ENCODE measurements around the gene MED16. TPM values are rescaled to one million over a fixed set of nuclear protein-coding genes. Genes with fewer than 3 reads are reported as not detected.
A peak's percentile ranks its signal among the peaks of the same experiment; 100 is the strongest.

MED16 gene
- total and polyA plus RNA-seq, 8 donors: 16.7 to 126 (median 74.0) TPM

DNA sequence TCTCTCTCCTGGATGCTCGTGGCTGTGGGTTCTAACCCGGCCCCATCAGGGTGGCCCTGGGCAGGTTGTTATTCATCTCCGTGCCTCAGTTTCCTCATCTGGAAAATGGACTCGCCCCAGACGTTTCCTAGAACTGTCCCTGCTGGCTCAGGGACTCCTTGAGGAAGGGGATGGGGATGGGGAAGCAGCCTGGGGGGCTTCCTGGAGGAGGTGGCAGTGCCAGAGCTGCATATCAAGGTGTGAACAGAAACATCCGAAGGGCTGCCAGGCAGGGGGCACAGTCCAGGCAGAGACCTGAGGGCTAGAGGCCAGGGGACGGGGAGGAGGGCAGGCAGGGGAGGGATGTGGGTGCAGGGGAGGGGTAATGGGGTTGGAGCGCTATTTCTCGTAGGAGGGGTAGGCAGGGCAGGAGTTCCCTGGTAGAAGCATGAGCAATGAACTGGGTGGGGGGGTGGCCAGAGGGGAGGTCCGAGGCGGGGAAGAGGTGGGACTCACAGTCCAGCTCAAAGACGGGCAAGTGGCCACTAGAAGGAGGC is 44.5 kb downstream of the MED16 start:
- intact Hi-C loops (cut with DNase I; ENCODE audit: low total_unique reads): no loop called here
- peak overlapping the region in 1 of 5 donors; percentile 71 for H3K27ac ChIP-seq

DNA sequence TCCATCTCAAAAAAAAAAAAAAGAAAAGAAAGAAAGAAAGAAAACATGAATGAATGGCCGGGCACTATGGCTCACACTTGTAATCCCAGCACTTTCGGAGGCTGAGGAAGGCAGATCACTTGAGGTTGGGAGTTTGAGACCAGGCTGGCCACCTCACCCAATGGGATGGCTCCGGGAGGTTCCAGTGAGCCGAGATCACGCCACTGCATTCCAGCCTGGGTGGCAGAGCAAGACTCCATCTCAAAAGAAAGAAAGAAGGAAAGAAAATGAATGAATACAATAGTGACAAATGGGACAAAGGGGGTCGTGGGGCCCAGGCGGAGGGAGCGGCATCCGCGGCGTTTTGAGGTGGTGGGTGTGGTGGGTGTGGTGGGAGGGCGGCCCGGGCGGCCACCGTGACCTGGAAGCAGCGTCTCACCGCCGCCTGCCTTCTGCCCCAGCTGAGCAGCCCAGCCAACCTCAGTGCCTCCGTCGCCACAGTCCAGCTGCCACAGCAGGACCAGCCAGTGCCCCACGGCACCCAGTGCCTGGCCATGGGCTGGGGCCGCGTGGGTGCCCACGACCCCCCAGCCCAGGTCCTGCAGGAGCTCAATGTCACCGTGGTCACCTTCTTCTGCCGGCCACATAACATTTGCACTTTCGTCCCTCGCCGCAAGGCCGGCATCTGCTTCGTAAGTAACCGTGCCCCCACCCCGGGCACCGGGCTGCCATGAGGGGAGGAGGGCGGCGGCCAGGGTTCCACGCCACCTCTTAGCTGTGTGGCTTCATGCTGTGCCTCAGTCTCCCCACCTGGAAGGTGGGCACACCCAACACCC is 47.1 kb downstream of the MED16 start:
- DNase-seq: no peak
- WGBS, 5 donors: 43 to 58% (median 55%) methylated on average over 31 to 37 of the region's 37 CpGs
- no peaks in the 10 kb centered on the region for H3K9me3 ChIP-seq
- intact Hi-C loops (cut with DNase I; ENCODE audit: low total_unique reads): no loop called here
- no peaks in the 10 kb centered on the region for H3K36me3 ChIP-seq
- peaks cover 5 to 83% (median 54%) of the 10 kb centered on the region in 3 donors for H3K27me3 ChIP-seq
- TF ChIP-seq, protein P1, sequence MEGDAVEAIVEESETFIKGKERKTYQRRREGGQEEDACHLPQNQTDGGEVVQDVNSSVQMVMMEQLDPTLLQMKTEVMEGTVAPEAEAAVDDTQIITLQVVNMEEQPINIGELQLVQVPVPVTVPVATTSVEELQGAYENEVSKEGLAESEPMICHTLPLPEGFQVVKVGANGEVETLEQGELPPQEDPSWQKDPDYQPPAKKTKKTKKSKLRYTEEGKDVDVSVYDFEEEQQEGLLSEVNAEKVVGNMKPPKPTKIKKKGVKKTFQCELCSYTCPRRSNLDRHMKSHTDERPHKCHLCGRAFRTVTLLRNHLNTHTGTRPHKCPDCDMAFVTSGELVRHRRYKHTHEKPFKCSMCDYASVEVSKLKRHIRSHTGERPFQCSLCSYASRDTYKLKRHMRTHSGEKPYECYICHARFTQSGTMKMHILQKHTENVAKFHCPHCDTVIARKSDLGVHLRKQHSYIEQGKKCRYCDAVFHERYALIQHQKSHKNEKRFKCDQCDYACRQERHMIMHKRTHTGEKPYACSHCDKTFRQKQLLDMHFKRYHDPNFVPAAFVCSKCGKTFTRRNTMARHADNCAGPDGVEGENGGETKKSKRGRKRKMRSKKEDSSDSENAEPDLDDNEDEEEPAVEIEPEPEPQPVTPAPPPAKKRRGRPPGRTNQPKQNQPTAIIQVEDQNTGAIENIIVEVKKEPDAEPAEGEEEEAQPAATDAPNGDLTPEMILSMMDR (IDR thresholded peaks at IDR 0.05): no peak
- TF ChIP-seq POLR2AphosphoS5 (IDR thresholded peaks at IDR 0.05) (no peak), EP300 (IDR thresholded peaks at IDR 0.05) (no peak), POLR2A (IDR thresholded peaks at IDR 0.05) (no peak)
- H3K4me1 ChIP-seq: peaks cover 19 to 41% (median 27%) of the 10 kb centered on the region in 4 donors
- no peak overlapping the region for H3K4me3 ChIP-seq
- H3K27ac ChIP-seq: no peak overlapping the region

More for the DNA sequence above, 44.5 kb downstream of the MED16 start:
- TF ChIP-seq EP300 (IDR thresholded peaks at IDR 0.05) (no peak), POLR2AphosphoS5 (IDR thresholded peaks at IDR 0.05) (no peak), POLR2A (IDR thresholded peaks at IDR 0.05) (no peak)
- no peaks in the 10 kb centered on the region for H3K9me3 ChIP-seq
- no peaks in the 10 kb centered on the region for H3K36me3 ChIP-seq
- DNase-seq: no peak
- H3K27me3 ChIP-seq: peaks cover 13 to 86% (median 56%) of the 10 kb centered on the region in 3 donors
- no peak overlapping the region for H3K4me3 ChIP-seq
- WGBS, 5 donors: 35 to 40% (median 38%) methylated on average over 8 to 12 of the region's 12 CpGs
- peaks cover 19 to 52% (median 36%) of the 10 kb centered on the region in 4 donors for H3K4me1 ChIP-seq

DNA sequence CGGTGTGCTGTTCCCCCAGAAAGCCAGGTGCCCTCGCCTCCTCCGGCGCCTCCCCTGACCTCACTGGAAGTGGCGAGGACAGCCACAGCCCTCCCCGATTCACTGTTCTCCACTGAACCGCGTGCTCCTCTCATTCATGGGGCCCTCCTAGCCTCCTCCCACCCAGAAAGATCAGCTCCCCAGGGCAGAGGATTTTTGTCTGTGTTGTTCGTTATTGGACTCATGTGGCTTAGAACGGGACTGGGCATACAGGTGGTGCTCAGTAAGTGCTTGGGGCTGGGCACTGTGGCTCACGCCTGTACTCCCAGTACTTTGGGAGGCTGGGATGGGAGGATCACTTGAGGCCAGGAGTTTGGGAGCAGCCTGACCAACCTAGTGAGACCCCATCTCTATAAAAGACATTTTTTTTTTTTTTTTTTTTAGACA is 48.4 kb downstream of the MED16 start:
- no peaks in the 10 kb centered on the region for H3K9me3 ChIP-seq
- no peaks in the 10 kb centered on the region for H3K36me3 ChIP-seq
- TF ChIP-seq, protein P1 (IDR thresholded peaks at IDR 0.05): no peak
- TF ChIP-seq POLR2A (IDR thresholded peaks at IDR 0.05): no peak
- TF ChIP-seq EP300 (IDR thresholded peaks at IDR 0.05): no peak
- TF ChIP-seq POLR2AphosphoS5 (IDR thresholded peaks at IDR 0.05): no peak
- no peak overlapping the region for H3K4me3 ChIP-seq
- WGBS, 5 donors: 21 to 31% (median 26%) methylated on average over 5 to 11 of the region's 11 CpGs
- H3K27me3 ChIP-seq: peaks cover 5 to 96% (median 58%) of the 10 kb centered on the region in 3 donors
- peaks cover 10 to 35% (median 18%) of the 10 kb centered on the region in 4 donors for H3K4me1 ChIP-seq
- H3K27ac ChIP-seq: no peak overlapping the region
- intact Hi-C loops (cut with DNase I; ENCODE audit: low total_unique reads): no loop called here
- no peak for DNase-seq

DNA sequence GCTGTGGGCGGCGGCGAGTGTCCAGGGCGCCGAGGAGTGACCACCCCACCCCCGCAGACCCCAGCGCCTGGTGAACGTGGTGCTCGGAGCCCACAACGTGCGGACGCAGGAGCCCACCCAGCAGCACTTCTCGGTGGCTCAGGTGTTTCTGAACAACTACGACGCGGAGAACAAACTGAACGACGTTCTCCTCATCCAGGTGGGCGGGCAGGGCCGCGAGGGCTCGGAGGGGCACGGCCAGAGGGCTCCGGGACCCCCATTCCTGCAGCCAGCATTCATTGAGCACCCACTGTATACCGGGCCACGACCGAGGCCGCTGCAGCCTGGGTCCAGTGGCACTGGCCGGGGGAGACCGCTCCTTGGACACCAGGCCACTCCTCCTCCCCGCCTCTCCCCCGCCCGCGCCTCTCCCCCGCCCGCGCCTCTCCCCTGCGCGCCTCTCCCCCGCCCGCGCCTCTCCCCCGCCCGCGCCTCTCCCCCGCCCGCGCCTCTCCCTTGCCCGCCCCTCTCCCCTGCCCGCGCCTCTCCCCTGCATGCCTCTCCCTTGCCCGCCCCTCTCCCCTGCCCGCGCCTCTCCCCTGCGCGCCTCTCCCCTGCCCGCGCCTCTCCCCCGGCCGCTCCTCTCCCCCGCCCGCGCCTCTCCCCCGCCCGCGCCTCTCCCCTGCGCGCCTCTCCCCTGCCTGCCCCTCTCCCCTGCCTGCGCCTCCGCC is 49.0 kb downstream of the MED16 start:
- Histone ChIP-seq H3K4me1 (peaks cover 10 to 35% (median 18%) of the 10 kb centered on the region in 4 donors), H3K4me3 (peak overlapping the region in 3 of 4 donors; percentile 22 to 34 (median 26)), H3K27ac (no peak overlapping the region), H3K36me3 (no peaks in the 10 kb centered on the region), H3K9me3 (no peaks in the 10 kb centered on the region), H3K27me3 (peaks cover 5 to 97% (median 63%) of the 10 kb centered on the region in 3 donors)
- intact Hi-C loops (cut with DNase I; ENCODE audit: low total_unique reads): no loop called here
- DNase-seq: no peak
- WGBS, 5 donors: 6 to 25% (median 17%) methylated on average over 9 to 54 of the region's 70 CpGs; no CpG with 5 or more reads in 1 of the 5 donors
- TF ChIP-seq, protein P1 (IDR thresholded peaks at IDR 0.05): no peak
- no peak for TF ChIP-seq EP300 (IDR thresholded peaks at IDR 0.05)
- no peak for TF ChIP-seq POLR2A (IDR thresholded peaks at IDR 0.05)
- no peak for TF ChIP-seq POLR2AphosphoS5 (IDR thresholded peaks at IDR 0.05)

All from stomach (tissue), 9 donors.